ENCODE data around the gene PDE11A. TPM values are rescaled to one million over a fixed set of nuclear protein-coding genes. Genes with fewer than 3 reads are reported as not detected.

Gene PDE11A
- total and polyA plus RNA-seq, 4 donors: 1.0 to 5.9 (median 1.7) TPM

DNA sequence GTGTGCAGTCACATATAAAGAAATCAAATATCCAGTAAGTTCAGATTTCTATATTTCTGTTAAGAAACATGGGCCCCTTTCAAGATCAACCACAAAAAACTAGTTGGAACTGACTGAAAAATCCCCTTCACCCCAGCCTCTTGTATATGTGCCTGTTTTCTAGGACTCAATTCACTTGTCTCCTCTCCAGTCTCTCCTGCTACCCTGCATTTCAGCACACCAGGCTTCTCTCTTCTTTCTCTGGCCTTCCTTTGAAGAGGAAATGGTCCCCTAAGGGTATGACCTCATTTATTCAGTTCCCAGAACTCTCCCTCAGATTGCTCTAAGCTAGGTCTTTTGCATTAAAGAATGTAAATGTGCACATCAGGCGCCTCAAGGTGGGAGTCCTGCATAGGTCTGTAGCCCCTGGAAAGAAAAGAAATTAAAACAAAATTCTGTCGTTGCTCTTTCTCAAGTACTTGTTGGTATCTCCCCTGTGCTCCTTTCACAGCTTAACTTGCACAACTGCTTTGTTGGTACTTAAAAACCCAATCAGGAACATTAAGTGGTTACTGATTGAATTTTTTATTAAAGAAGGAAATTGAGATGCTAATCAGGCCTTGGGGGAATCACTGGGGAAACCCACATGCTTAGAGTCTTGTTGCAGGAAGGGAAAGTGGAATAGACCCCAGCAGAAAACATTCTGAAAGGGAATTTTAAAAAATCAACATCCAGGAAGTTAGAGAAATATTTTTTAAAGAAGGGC, 401.6 kb downstream of the PDE11A start:
- no peak overlapping the region for H3K27ac ChIP-seq (ENCODE audit: low read depth in 1 of 2, low read length in 2 of 2)
- H3K4me1 ChIP-seq (ENCODE audit: control insufficient read depth in 4 of 4, insufficient read depth in 4 of 4, low read length in 3 of 4): peaks cover 4 to 9% (median 6%) of the 10 kb centered on the region in 4 donors
- no peaks in the 10 kb centered on the region for H3K9me3 ChIP-seq (ENCODE audit: control insufficient read depth in 4 of 4, low read length in 3 of 4)
- WGBS: 74% methylated on average over 2 of the region's 2 CpGs
- no peaks in the 10 kb centered on the region for H3K27me3 ChIP-seq (ENCODE audit: control insufficient read depth in 4 of 4, insufficient read depth in 4 of 4, low read length in 3 of 4)
- H3K9ac ChIP-seq (ENCODE audit: low read depth in 1 of 2, low read length in 2 of 2): no peak overlapping the region
- H3K4me3 ChIP-seq (ENCODE audit: low read depth in 1 of 3, low read length in 3 of 3): no peak overlapping the region
- no peaks in the 10 kb centered on the region for H3K36me3 ChIP-seq (ENCODE audit: control insufficient read depth in 4 of 4, insufficient read depth in 3 of 4, low read depth in 1 of 4, low read length in 3 of 4)
- DNase-seq (ENCODE audit: low spot score): no peak
- TF ChIP-seq RAD21 (IDR thresholded peaks at IDR 0.05) (no peak), TAF1 (conservative IDR thresholded peaks at IDR 0.05) (no peak), SP1 (IDR thresholded peaks at IDR 0.05) (no peak), GABPA (IDR thresholded peaks at IDR 0.05 in 1 of 2, conservative IDR thresholded peaks at IDR 0.05 in 1 of 2) (no peak), HNF4G (IDR thresholded peaks at IDR 0.05) (no peak), FOXA2 (IDR thresholded peaks at IDR 0.05) (no peak), YY1 (IDR thresholded peaks at IDR 0.05) (no peak), JUND (IDR thresholded peaks at IDR 0.05) (no peak), RXRA (IDR thresholded peaks at IDR 0.05) (no peak)
- TF ChIP-seq, protein P1, sequence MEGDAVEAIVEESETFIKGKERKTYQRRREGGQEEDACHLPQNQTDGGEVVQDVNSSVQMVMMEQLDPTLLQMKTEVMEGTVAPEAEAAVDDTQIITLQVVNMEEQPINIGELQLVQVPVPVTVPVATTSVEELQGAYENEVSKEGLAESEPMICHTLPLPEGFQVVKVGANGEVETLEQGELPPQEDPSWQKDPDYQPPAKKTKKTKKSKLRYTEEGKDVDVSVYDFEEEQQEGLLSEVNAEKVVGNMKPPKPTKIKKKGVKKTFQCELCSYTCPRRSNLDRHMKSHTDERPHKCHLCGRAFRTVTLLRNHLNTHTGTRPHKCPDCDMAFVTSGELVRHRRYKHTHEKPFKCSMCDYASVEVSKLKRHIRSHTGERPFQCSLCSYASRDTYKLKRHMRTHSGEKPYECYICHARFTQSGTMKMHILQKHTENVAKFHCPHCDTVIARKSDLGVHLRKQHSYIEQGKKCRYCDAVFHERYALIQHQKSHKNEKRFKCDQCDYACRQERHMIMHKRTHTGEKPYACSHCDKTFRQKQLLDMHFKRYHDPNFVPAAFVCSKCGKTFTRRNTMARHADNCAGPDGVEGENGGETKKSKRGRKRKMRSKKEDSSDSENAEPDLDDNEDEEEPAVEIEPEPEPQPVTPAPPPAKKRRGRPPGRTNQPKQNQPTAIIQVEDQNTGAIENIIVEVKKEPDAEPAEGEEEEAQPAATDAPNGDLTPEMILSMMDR (IDR thresholded peaks at IDR 0.05; ENCODE audit: low read depth, low read length, missing input control): no peak
- TF ChIP-seq, protein P2, sequence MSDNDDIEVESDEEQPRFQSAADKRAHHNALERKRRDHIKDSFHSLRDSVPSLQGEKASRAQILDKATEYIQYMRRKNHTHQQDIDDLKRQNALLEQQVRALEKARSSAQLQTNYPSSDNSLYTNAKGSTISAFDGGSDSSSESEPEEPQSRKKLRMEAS (IDR thresholded peaks at IDR 0.05): no peak
- TF ChIP-seq, protein P3, sequence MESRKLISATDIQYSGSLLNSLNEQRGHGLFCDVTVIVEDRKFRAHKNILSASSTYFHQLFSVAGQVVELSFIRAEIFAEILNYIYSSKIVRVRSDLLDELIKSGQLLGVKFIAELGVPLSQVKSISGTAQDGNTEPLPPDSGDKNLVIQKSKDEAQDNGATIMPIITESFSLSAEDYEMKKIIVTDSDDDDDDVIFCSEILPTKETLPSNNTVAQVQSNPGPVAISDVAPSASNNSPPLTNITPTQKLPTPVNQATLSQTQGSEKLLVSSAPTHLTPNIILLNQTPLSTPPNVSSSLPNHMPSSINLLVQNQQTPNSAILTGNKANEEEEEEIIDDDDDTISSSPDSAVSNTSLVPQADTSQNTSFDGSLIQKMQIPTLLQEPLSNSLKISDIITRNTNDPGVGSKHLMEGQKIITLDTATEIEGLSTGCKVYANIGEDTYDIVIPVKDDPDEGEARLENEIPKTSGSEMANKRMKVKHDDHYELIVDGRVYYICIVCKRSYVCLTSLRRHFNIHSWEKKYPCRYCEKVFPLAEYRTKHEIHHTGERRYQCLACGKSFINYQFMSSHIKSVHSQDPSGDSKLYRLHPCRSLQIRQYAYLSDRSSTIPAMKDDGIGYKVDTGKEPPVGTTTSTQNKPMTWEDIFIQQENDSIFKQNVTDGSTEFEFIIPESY (IDR thresholded peaks at IDR 0.05): no peak

DNA sequence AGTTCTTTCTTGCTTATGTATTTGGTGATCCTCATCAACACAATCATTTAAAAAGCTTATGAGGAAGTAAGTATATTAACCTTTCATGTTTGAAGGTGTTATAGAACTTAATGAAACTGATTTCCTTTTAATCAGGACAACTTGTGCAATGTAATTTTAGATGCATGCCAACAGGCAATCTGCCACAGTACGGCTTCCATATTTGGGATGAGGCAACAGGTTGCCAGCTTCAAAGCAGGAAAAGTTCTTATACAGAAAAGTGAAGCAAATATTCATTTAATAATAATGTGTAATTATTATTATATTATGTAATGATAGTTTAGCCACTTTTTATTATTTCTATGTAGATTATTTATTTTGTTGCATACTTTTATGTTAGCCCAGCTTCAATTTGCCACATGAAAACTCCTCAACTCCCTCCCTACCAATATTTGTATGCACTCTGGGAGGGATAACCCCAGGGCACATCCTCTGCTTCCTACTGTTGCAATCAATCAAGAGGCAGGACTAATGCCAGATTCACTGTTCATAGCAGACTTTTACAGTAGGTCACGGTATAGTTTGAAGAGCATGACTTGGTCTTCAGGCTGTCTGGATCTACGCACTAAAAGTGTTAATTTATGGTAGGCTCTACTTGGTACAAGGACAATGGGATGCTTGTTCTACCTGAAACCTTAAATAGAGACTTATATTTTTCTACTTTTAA, 402.8 kb downstream of the PDE11A start:
- no peaks in the 10 kb centered on the region for H3K36me3 ChIP-seq (ENCODE audit: control insufficient read depth in 4 of 4, insufficient read depth in 3 of 4, low read depth in 1 of 4, low read length in 3 of 4)
- no peak overlapping the region for H3K4me3 ChIP-seq (ENCODE audit: low read depth in 1 of 3, low read length in 3 of 3)
- H3K27ac ChIP-seq (ENCODE audit: low read depth in 1 of 2, low read length in 2 of 2): no peak overlapping the region
- no peaks in the 10 kb centered on the region for H3K27me3 ChIP-seq (ENCODE audit: control insufficient read depth in 4 of 4, insufficient read depth in 4 of 4, low read length in 3 of 4)
- TF ChIP-seq HNF4A (conservative IDR thresholded peaks at IDR 0.05): peak in 1 of 2 donors; percentile 16
- TF ChIP-seq YY1 (IDR thresholded peaks at IDR 0.05): peak; percentile 63
- peak in 1 of 2 donors; percentile 30 for TF ChIP-seq RXRA (IDR thresholded peaks at IDR 0.05)
- TF ChIP-seq, protein P2 (IDR thresholded peaks at IDR 0.05): no peak
- no peak for DNase-seq (ENCODE audit: low spot score)
- no peak overlapping the region for H3K9ac ChIP-seq (ENCODE audit: low read depth in 1 of 2, low read length in 2 of 2)
- 49% methylated on average over 3 of the region's 3 CpGs for WGBS
- H3K9me3 ChIP-seq (ENCODE audit: control insufficient read depth in 4 of 4, low read length in 3 of 4): no peaks in the 10 kb centered on the region
- peaks cover 3 to 8% (median 5%) of the 10 kb centered on the region in 4 donors for H3K4me1 ChIP-seq (ENCODE audit: control insufficient read depth in 4 of 4, insufficient read depth in 4 of 4, low read length in 3 of 4)
